GDM1 (cell line): ENCODE results near the gene MICAL3.
"Not testable (repeated sequence)": the region's sequence is repeated elsewhere in the genome, so short reads cannot be mapped to it uniquely, and the experiment has no call there.

Experiments used
- DNase-seq: peaks from one replicate; lab custom pipeline; 2025; lab: John Stamatoyannopoulos, UW

Gene MICAL3

GRCh38 chr22:18032455-18033101 lies 8.2 kb upstream of the MICAL3 start:
- DNase-seq: no peak

- no peak for DNase-seq
Measured at GRCh38 chr22:18031695-18032454, 7.5 kb upstream of the MICAL3 start.

- DNase-seq: no peak
Measured at GRCh38 chr22:18029686-18030267, 5.4 kb upstream of the MICAL3 start.

GRCh38 chr22:18028817-18029527 lies 4.6 kb upstream of the MICAL3 start:
- DNase-seq: no peak

GRCh38 chr22:18025898-18026297 lies 1.5 kb upstream of the MICAL3 start:
- not testable (repeated sequence) for DNase-seq

- no peak for DNase-seq
Measured at GRCh38 chr22:18024956-18025720, 777 bp upstream of the MICAL3 start.

GRCh38 chr22:18023509-18024275 lies 669 bp downstream of the MICAL3 start:
- DNase-seq: no peak

- no peak for DNase-seq
Measured at GRCh38 chr22:18022876-18023275, 1.5 kb downstream of the MICAL3 start.

GRCh38 chr22:18021431-18021830 lies 2.9 kb downstream of the MICAL3 start:
- no peak for DNase-seq

- DNase-seq: not testable (repeated sequence)
Measured at GRCh38 chr22:18020743-18021142, 3.6 kb downstream of the MICAL3 start.

- DNase-seq: no peak
Measured at GRCh38 chr22:18013947-18014346, 10.4 kb downstream of the MICAL3 start.

GRCh38 chr22:18013436-18013835 lies 10.9 kb downstream of the MICAL3 start:
- DNase-seq: no peak

GRCh38 chr22:18012531-18012930 lies 11.8 kb downstream of the MICAL3 start:
- DNase-seq: no peak

GRCh38 chr22:18010266-18010665 lies 14.1 kb downstream of the MICAL3 start:
- DNase-seq: no peak

GRCh38 chr22:18008136-18008535 lies 16.2 kb downstream of the MICAL3 start:
- DNase-seq: no peak

GRCh38 chr22:18005201-18005926 lies 19.0 kb downstream of the MICAL3 start:
- DNase-seq: peak; percentile 34

GRCh38 chr22:18001894-18002315 lies 22.5 kb downstream of the MICAL3 start:
- DNase-seq: not testable (repeated sequence)

- DNase-seq: peak; percentile 92
Measured at GRCh38 chr22:18001040-18001893, 23.1 kb downstream of the MICAL3 start.

GRCh38 chr22:18000441-18001039 lies 23.8 kb downstream of the MICAL3 start:
- no peak for DNase-seq
